GM04504 (cell line): ENCODE measurements around the gene FLVCR2.
"Not testable (repeated sequence)": the region's sequence is repeated elsewhere in the genome, so short reads cannot be mapped to it uniquely, and the experiment has no call there.

ENCODE experiments used
- DNase-seq: peaks from one replicate; pipeline ENCODE4 v3.0.0-alpha.2; 2012; ENCODE audit warnings: low read depth

The FLVCR2 gene

DNA sequence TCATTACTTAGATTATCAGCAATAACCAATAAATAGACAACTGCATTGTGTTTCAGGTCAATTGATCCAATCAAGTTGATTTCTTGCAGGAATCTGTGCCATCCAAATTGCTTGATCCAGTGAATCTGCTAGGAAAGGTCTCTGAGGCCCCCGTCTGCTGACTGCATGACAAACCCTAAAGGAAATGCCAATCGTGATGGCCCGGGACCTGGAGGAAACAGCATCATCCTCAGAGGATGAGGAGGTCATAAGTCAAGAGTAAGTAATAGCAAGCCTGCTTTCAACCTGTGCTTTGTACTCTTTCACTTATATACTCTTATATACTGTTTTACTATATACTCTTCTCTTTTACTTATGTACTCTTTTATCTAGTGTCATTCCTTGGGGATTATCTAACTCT, 84.5 kb downstream of the FLVCR2 start:
- DNase-seq, result no peak

DNA sequence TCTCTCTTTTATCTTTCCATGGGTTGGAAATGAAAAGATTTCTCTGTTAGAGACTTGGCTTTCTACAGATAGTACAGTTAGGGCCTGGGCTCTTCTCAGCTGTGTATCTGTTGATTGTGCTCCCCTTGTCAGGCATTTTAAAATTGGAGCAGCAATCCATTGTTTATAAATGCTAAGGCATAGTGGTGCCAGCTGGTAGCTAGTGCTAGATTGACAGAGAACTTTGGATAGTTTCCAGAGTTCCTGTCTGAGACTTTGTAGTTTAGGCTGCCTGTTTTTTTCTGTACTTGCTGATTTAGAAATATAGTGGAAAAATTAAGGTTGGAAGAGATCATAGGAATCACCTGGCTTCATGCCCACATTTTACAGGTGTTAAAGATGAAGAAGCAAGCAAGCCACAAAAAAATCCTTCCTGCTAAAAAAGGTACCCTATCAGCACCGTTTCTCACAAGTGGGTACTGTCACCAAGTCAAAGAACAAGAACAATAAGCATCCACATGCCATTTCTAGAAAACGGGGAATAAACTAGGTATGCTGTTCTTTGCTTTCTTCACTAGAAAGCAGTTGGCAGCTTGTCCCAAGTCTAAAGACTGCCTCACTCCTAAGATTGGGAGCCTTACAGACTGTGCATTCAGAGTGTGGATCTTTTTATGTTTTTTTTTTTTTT, 88.8 kb downstream of the FLVCR2 start:
- no peak for DNase-seq

DNA sequence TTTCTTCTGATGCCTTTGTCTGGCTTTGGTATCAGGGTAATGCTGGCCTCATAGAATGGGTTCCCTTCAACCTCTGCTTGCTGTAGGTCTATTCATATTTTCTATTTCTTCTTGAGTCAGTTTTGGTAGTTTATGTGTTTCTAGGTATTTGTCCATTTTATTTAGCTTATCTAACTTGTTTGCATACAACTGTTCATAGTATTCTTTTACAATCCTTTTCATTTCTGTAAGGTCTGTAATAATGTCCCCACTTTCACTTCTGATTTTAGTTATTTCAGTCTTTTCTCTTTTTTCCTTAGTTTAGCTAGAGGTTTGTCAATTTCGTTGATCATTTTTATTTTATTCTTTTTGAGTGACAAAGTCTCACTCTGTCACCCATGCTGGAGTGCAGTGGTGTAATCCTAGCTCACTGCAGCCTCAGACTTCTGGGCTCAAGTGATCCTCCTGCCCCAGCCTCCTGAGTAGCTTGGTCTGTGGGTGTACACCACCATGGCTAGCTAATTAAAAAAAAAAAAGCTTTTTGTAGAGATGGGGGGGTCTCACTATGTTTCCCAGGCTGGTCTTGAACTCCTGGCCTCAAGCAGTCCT, 94.3 kb downstream of the FLVCR2 start:
- no peak for DNase-seq

DNA sequence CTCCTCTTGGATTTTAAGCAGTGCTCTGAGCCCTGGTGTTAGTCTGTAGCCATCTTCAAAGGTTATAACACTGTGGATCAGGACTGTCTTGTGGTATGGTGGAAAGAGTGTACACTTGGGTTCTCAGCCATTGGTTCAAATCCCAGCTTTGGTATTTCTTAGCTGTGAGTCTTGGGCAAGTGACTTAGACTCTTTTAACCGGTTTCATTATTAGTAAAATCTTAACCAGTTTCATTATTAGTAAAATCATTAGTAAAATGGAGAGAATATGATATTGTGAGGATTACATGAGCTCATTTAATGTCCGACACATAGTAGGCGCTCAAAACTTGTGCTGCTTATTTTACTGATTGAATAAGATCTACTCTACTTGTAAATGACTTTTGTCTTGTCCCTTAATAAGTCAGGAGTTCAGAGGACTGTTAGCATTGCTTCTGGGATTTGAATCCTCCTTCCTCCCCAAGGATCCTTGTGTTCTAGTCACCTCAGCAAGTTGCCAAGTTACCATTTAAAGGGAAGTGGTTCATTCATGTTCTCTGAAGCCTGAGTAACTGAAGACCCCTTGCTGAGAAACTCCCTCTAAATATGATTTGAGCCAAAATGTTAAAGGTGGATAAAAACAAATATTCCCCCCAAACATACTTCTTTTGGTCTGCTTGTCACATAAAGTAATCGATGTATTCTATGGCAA, 95.1 kb downstream of the FLVCR2 start:
- DNase-seq, result no peak

DNA sequence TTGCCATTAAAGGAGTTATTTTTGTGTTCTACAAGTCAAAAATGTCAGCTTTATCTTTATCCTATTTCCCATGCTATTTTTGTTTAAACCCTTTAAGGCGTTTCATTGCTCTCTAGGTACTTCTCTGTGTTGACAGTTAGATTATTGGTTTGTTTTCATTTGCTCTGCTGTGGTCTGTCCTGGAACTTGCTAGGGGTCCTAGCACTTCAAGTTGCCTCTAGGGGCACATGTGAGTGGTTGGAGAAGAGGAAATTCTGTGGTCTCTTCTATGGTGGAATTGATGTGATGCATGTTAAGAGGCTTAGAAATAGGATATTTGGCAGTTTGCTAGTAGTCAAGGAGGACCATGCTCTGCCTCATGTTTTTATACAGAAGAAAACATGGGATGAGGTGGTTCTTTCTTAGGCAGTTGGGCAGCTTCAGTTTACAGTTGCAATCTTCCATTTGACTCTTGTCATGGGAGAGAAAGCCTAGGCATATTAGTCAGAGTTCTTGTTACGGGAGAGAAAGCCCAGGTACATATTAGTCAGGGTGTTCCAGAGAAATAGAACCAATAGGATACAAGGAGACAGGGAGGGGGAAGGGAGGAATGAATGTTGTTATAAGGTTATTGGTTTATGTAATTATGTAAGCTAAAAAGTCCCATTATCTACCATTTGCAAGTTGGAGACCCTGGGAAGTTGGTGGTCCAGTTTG, 97.0 kb downstream of the FLVCR2 start:
- DNase-seq, result no peak

DNA sequence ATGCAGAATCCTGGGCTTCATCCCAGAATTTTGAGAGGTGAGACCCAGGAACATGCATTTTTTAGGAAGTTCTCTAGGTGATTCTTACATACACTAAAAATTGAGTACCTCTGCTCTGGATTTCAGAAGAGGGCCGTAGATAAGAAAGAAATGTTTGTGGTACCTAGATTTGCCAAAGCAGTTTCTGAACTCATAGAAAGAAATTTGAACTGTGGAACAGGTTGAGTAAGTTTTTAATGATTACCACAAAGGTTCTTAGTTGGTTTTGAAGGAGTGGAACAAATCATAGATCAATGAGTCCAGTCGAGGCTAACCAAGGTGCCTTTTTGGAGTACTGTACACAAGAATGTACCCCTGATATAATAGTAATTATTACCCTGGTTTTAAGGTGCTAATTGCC, 107.5 kb downstream of the FLVCR2 start:
- no peak for DNase-seq

DNA sequence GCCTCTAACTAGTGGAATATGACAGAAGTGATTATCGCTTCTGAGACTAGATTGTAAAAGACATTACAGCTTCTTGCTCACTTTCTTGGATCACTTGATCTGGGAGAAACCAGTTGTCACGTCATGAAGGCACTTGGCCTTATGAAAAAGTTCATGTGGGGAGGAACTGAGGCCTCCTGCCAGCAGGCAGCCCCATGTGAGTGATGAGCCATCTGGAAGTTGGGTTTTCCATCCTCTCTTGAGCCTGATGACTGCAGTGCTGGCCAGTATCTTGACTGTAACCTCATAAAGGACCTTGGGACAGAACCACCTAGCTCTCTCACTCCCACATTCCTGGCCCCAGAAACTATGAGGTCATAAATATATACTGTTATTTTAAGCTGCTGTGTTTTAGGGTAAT, 110.6 kb downstream of the FLVCR2 start:
- DNase-seq, result peak; percentile 73

DNA sequence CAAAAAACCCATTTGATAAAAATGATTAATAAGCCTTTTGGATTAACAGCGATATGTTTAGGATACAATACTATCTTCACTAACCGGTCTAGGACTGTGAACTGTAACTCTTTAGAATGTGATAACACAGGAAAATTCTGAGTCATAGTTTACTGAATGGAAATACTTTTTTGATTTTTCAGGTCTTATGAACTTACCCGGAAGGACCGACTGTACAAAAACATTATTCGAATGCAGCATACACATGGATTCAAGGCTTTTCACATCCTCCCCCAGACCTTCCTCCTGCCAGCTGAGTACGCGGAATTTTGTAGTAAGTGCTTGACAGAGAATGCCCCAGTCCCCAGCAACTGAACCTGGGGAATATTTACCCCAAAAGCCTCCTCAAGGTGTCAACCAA, 111.6 kb downstream of the FLVCR2 start:
- DNase-seq, result no peak

DNA sequence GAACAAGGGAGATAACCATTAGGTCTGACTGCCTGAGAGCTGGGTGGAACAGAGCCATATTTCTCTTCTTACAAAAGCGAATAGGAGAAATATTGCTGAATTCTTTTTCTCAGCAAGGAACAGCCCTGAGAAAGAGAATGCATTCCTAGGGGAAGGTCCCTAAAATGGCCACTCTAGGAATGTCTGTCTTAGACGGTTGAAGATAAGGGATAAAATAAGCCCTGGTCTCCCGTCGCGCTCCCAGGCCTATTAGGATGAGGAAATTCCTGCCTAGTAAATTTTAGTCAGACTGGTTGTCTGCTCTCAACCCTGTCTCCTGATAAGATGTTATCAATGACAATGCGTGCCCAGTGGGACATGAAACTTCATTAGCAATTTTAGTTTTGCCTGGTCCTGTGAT, 116.6 kb downstream of the FLVCR2 start:
- DNase-seq, result not testable (repeated sequence)

DNA sequence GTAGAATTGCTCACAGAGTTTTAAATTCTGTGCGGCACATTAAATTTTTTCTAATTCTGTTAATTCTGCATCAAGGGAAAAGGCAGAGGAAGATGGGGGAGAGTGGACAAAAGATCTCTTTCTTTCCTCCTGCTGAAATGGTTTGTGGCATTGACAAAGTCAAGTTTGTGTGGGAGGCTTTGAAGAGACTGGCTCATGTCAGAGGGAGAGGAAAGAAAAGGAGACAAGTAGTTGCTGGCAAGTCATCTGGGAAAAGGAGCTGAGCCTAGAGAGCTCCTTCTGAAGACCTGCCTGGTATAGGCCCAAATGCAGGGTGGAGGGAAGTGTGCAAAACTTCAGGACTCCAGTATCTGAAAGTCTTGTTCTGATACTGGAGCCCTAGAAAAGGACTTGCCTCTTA, 119.0 kb downstream of the FLVCR2 start:
- DNase-seq, result no peak
